Activated CD4-positive, alpha-beta T cell treated with anti-CD3 and anti-CD28 coated beads, Interleukin-2, amount 50 U/mL, for 24 hours (primary cell): ENCODE data around the gene RTN3.
"Not testable (repeated sequence)": the region's sequence is repeated elsewhere in the genome, so short reads cannot be mapped to it uniquely, and the experiment has no call there.

Source experiments
- DNase-seq, 2 donors: peaks; one replicate each; pipeline ENCODE4 v3.0.0-alpha.2; 2020; ENCODE audit warnings: low read depth in 1 of 2, low spot score in 1 of 2

The RTN3 gene

GRCh38 chr11:63681321-63682065 lies at the start of gene RTN3:
TSS of gene RTN3 (plus strand) at chr11:63681500. CDS start at chr11:63681637, 137 bp downstream.
- DNase-seq, result peak; percentile 93 to 95

GRCh38 chr11:63635762-63636465 lies 45.4 kb upstream of the RTN3 start:
- peak; percentile 31 to 51 for DNase-seq

- not testable (repeated sequence) for DNase-seq
Measured at GRCh38 chr11:63638436-63638835, 42.9 kb upstream of the RTN3 start.

GRCh38 chr11:63639199-63639832 lies 42.0 kb upstream of the RTN3 start:
- no peak for DNase-seq

GRCh38 chr11:63641727-63642126 lies 39.6 kb upstream of the RTN3 start:
- no peak for DNase-seq

GRCh38 chr11:63643205-63643604 lies 38.1 kb upstream of the RTN3 start:
- no peak for DNase-seq

GRCh38 chr11:63652671-63653070 lies 28.6 kb upstream of the RTN3 start:
- DNase-seq, result no peak

GRCh38 chr11:63660972-63661371 lies 20.3 kb upstream of the RTN3 start:
- DNase-seq, result no peak

GRCh38 chr11:63663809-63664208 lies 17.5 kb upstream of the RTN3 start:
- no peak for DNase-seq

GRCh38 chr11:63666874-63667273 lies 14.4 kb upstream of the RTN3 start:
- DNase-seq, result no peak

- peak in 1 of 2 donors; percentile 20 for DNase-seq
Measured at GRCh38 chr11:63667995-63668795, 13.1 kb upstream of the RTN3 start.

GRCh38 chr11:63670096-63670432 lies 11.2 kb upstream of the RTN3 start:
- no peak for DNase-seq

- peak; percentile 1 to 3 for DNase-seq
Measured at GRCh38 chr11:63670433-63671321, 10.6 kb upstream of the RTN3 start.

- DNase-seq, result peak; percentile 88 to 91
Measured at GRCh38 chr11:63671322-63672155, 9.8 kb upstream of the RTN3 start, which contains the start of gene ATL3. TSS of gene ATL3 (minus strand) at chr11:63671376. CDS start at chr11:63671335, 41 bp downstream.

- no peak for DNase-seq
Measured at GRCh38 chr11:63672156-63672463, 9.2 kb upstream of the RTN3 start.

GRCh38 chr11:63672936-63673539 lies 8.3 kb upstream of the RTN3 start:
- DNase-seq, result no peak

- DNase-seq, result no peak
Measured at GRCh38 chr11:63673579-63673978, 7.7 kb upstream of the RTN3 start.

GRCh38 chr11:63680834-63681320 lies 423 bp upstream of the RTN3 start:
- DNase-seq, result no peak
